ENCODE measurements around the gene BARD1.
"Not testable (repeated sequence)": the region's sequence is repeated elsewhere in the genome, so short reads cannot be mapped to it uniquely, and the experiment has no call there.

Gene BARD1

DNA sequence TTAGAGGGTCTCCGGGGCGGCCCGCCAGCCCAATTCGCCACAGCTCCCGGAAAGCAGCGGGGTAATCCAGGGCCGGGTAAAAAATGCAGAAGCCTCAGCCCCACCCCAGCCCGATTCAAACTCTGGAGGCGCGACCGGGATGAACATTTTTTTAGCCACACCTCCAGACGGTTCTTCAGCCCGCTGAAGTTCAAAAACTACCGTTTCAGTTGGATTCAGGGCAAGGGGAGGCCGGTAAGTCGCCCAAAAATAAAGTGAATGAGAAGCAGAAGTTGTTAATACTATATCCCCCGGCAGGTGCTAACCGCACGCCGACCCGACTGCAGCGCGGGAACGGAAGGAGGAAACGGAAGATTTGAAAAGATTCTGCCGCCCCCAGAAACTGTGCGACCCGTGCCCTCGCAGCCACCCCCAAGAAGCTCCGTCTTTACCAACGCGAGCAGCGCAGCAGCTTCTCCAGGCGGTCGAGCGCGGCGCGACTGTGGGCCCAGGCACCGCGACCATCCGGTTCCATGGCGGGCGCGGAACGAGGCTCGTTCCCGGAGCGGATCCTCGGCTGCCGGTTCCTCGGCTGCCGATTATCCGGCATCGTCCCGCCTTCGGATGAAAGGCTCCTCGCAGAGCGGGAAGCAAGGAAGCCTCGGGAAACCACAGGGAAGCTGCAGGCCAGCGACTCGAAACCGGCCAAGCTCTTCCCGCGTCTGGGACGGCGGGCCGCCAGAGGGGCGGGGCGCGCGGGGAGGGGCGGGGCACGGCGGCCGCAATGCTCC is at the start of gene BARD1:
Gene BARD1 (minus strand): TSS at position 703 of the 770 bp plus-strand sequence. CDS start 114 bp downstream, at position 589.
- DNase-seq (ENCODE audit: low spot score), result peak; percentile 78

DNA sequence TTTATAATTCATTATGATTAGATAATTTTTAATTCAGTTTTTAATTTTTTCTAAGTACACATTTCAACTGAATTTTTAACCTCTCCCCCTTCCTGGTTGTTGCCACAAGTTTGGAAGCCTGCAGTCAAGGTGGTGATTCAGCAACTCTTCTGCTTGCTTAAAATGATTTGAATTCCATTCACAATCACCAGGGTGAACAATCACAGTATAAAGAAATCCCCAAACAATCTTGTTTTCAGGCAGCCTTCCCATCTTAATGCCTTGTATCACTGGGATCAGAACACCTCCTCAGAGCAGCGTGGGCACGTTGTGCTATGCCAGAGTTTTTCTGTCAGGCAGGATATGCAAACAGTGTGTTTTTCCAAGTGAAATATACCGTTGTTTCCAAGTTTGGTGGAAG is 46.7 kb upstream of the BARD1 start:
- DNase-seq (ENCODE audit: low spot score), result peak; percentile 54

DNA sequence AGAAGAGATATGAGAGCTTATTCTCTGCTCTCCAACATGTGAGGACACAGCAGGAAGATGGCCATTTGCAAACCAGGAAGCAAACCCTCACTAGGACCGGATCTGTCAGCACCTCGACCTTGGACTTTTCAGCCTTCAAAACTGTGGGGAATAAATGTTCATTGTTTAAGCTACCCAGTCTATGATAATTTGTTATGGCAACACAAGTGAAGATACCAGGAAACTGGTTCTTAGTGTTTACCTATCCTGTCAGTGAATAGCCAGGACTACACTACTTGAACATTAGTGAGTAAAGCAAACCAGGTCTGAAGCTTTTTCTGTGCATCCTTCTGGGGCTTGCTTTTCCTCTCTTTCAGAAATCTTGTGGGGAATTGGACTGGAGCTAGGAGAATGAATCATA is 44.4 kb upstream of the BARD1 start:
- no peak for DNase-seq (ENCODE audit: low spot score)

DNA sequence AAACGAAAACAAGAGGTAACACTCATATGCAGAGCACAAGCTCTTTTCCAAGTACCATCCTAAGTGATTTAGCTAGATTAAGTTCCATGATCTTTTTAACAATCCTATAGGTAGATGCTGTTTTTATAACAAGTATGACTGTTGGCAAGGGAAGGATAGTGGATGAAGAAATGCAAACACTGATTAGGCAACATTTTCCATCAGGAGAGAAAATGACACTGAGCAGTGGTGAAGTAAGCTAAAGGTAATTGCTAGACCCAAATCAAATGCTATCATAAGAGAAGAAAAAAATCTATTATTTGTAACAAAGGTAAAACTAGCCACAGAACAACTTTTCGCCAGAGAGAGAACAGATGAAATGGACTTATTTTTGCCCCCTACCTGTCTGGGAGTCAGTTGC is 34.3 kb upstream of the BARD1 start:
- no peak for DNase-seq (ENCODE audit: low spot score)

DNA sequence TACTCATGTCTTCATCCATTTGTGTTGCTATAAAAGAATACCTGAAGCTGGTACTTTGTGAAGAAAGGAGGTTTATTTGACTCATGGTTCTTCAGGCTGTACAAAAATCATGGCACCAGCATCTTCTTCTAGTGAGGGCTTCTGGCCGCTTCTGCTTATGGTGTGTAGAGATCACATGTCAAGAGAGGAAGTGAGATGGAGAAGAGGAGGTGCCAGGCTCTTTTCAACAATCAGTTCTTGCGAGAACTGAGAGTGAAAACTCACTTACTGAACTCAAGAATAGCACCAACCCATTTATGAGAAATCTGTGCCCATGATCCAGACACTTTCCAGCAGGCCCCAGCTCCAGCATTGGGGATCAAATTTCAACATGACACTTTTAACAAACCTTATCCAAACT is 30.0 kb upstream of the BARD1 start:
- no peak for DNase-seq (ENCODE audit: low spot score)

DNA sequence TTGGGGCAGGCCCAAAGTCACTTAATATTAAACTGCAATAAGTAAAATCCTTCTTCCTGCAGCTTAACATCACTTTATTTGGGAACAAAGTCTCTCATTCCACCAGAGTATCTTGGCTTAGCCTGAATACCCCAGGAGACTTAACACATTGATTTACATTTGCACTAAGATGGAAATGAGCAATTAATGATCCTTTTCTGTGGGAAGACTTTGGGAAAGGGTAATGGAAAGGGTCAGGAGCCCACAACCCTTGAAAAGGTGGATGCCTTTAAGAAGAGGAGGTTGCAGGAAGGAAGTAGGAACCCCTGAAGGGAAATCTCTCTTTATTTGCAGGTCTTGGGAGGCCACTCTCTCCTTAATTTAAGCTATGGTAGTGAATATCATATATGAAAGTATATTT is 28.0 kb upstream of the BARD1 start:
- DNase-seq (ENCODE audit: low spot score), result no peak

DNA sequence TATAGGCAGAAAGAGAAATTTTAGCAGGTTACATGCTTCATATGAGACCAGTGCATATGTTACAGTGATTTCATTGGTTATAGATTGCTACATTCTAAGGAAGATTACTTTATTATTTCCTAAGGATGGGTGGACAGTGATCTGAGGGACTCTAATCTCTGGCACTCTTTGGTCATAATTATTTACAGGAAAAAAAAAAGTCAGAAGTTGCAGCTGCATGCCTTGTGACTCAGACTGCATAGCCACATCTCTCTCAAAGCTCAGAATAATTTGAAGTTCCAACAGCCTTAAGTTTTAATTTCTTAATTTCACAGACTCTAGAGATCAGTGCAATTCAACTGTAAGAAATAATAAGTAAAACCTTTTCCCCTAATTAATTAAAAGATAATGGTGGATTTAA is 27.1 kb upstream of the BARD1 start:
- peak; percentile 29 for DNase-seq (ENCODE audit: low spot score)

DNA sequence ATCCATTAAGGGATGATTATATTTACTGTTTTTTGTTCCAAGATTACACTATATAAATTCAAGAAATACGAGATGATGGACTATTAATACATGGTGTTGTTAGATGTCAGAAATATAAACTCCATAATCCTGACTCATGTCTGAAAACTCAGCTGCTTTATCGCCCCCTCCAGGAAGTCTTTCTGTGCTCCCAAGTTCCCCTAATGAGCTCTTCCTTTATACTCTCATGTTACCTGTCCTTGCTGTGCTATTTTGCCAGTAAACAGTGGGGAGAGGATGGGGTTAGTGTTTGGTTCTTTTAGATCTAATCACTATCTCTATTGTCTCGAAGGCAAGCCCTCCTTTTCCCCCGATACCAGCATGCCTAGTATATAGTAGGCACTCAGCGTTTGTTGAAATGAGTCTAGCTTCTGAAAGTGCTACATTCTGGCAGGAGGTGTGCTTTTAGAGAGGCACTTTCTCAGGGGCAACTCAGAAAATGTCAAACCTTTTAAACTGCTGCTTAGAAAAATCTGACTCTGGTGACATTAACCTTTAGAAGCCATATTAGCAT is 21.4 kb upstream of the BARD1 start:
- DNase-seq (ENCODE audit: low spot score), result peak; percentile 17

DNA sequence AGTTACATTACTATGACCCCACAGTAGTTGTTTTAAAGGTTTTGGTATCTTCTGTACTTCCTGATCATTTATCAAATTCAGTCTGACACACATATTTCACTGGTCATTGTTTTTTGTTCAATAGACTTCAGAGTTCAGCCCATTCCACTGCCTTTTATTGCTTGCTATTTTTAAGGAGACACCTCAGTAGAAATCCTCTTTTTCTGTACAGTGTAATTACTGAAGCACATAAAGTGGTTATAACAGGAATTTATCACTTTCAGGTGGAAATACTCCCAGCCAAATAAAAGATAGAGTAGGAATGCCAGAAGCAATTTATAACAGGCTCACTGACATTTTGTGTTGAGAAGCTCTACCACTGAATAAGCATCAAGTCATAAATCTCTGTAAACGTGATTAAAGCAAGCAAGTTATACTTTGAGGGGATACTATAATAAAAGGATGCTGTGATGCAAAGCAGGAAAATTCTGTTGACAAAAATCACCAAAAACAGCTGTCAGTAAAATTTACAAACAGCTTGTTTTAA is 6.6 kb upstream of the BARD1 start:
- DNase-seq (ENCODE audit: low spot score), result no peak

DNA sequence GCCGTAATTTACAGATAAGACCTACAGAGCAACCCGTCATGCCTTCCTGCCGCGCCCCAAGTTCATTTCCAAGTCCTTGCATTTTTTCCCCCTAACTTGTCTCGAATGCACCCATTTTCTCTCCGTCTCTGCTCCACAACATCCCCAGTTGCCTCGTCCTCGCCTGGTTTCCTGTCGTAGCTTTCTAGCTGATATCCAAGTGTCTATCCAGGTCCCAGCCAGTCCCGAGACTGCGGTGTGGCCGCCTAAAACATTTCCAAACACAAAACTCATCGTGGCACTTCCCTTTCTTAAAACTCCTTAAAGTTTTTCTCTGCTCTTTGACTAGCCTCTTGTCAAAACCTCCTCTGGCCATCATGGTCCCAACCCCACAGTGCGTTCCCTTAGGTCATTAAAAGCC is 1.2 kb upstream of the BARD1 start:
- peak; percentile 7 for DNase-seq (ENCODE audit: low spot score)

DNA sequence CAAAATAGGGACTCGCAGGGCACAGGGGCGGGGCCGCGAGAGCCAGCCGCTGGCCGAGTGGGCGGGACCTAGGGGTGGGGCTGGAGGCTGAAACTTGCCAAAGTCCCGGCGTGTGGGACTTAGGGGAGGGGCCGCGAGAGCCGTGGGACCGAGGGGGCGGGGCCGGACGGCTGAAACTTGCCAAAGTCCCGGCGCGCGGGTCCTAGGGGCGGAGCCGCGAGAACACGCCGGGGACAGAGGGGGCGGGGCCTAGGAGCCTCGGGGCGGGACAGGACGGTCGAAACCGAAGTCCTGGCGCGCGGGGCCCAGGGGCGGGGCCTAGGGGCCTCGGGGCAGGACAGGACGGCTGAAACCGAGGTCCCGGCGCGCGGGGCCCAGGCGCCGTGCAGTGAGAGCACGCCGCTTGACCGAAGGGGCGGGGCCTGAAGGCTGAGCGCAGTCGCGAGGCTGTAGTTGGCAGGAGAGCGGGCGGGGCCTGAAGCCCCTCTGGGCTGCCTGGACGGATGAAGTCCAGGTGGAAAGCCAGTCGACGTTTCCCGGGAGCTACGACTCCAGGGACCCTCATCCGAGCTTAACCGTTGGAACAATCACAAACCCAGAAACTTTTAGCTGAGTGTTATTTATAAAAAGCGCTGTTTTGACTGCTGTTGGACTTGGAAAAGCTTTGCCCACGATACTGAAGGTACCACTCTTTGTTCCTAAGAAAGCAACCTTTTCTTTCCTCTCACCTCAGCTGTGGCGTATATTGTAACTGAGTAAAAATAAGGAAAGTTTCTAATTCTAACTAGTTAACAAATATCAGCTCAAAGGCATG is 475 bp upstream of the BARD1 start:
- peak; percentile 99 for DNase-seq (ENCODE audit: low spot score)

DNA sequence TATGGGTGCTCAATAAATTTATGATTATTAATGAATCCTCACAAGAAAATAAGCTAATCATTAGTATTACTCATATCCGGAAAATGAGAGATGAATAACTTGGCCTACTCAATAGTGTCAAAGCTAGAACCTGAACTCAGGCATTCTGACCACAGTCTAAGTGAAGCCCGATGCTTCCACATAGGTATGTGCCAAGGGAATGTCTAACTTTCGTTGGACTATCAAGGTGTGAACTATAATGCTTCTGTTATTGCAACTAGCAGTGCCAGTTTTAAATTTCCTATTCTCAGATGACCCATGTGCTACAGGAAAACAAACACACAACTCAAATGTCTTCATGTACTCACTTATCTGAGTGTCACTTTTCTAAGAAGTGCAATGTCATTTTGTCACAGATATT is 1.8 kb downstream of the BARD1 start:
- DNase-seq (ENCODE audit: low spot score), result peak; percentile 10

DNA sequence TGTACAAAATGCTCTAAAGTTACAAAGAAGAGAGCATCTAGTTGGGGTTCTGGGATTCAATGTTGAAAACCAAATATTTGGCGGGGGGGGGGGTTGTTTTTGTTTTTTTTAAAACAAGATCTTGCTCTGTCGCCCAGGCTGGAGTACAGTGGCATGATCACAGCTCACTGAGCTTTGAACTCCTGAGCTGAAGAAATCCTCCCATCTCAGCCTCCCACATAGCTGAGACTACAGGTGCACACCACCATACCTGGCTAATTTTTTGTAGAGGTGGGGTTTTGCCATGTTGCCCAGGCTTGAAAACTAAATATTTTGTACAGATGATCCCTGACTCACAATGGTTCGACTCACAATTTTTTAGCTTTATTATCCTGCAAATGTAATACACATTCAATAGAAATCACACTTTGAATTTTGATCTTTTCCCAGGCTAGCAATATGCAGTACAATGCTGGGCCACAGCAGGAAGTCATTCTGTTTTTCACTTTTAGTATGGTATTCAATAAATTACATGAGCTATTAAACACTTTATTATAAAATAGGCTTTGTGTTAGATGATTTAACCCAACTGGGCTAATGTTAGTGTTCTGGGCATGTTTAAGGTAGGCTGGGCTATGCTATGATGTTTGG is 7.6 kb downstream of the BARD1 start:
- DNase-seq (ENCODE audit: low spot score), result no peak

DNA sequence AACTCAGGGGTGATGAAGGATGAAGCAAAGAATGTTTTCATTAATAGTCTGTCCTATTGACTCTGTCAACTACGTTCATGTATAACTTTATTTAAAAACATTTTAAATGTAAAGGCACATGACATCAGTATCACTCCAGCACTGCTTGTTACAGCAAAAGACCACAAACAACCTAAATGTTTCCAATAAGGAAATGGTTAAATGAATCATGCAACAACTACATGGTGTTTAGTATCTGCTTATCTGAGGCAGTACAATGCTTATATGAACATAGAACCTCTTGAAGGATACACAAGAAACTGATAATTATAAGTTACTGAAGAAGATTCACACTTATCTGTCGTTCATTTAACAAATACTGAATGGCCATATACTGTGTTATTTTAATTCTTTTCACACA is 8.4 kb downstream of the BARD1 start:
- DNase-seq (ENCODE audit: low spot score), result no peak

DNA sequence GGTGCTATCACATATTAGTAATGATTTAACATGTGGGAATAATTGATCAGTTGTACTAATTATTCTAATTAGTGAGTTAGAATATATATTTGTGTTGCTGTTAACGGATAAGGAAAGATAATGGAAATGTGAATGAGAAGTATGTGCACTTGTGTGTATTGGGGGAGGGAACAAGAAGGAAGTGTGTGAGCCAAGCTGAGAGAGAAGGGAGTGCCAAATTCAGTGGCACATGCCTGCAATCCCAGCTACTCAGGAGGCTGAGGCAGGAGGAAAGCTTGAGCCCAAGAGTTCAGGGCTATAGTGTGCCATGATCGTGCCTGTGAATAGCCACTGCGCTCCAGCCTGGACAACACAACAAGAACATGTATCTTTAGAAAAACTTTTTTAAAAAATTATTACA is 9.3 kb downstream of the BARD1 start:
- DNase-seq (ENCODE audit: low spot score), result no peak

DNA sequence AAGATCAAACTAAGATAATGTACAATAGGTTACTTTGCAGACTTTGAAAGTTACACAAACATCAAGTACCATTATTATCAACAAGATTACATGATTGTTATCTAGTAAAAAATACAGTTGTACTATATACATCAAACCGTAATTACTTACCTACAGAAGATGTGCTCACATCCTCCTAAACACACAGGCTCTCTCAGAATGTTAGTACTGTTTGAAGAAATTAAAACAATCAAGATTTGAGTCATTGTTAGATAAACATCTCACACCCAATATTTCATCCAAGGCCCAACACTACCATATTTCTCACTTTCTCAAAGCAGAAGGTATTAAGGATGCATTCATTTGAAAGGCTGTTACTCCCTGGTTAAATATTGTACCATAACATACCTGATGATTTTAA is 12.6 kb downstream of the BARD1 start:
- no peak for DNase-seq (ENCODE audit: low spot score)

DNA sequence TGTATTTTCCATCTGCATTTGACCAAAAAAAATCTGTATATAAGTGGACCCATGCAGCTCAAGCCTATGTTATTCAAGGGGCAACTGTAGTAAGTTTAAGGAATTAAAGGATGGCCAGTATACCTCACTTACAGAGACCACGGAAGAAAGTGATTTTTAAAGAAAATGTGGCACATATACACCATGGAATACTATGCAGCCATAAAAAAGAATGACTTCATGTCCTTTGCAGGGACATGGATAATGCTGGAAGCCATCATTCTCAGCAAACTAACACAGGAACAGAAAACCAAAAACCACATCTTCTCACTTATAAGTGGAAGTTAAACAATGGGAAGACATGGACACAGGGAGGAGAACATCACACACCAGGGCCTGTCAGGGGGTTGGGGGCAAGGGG is 26.3 kb downstream of the BARD1 start:
- DNase-seq (ENCODE audit: low spot score), result not testable (repeated sequence)

DNA sequence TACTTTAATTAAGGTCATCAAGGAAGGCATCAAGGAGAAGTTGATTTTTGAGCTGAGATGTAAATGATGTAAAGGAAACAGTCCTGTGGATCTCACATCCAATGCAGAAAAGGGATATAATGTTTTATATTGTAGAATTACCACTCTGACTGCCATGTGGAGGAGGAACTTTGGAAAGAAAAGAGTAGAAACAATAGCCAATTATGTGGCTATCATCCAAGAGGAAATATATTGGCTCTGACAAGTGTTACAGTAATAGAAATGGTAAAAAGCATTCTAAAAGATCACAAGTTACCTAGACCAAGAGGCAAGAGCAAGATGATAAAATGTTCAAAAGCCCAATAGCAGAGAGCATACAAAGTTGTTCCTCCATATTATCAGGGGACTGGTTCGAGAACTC is 26.8 kb downstream of the BARD1 start:
- no peak for DNase-seq (ENCODE audit: low spot score)

DNA sequence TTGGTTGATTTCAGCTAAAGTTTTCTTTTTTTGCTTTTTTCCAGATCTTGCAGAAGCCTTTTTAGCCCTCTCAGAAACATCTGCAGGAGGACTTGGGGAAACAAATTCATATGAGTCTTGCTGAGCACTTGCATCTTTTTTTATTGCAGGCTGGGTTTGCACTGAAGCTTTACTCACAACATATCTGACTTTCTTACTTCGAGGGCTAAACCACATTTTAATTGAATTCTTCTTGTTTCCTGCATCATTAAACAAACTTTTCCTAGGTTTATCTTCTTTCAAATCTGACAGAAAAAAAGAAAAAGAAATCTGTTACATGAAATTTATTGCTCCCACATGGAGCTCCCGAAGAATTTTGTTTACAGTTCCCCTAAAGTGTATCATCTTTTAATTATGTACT is 28.3 kb downstream of the BARD1 start:
- no peak for DNase-seq (ENCODE audit: low spot score)

DNA sequence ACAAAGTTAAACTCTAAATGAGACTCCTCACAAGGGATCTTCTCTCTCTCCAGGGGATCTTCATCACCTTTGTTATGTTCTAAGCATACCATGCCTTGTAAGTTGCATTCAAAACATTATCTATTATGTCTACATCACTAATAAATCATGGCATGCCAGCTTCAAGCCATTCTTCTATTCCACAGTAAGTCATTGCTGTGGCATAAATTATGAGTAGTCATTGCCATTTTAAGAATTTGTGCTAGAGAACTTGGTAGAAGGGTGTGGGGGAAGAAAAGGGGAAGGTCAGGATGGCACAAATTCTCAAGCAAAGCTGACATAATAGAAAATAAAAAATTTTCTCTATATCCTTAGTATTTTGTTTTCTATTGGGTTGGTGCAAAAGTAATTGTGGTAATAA is 33.5 kb downstream of the BARD1 start:
- no peak for DNase-seq (ENCODE audit: low spot score)

DNA sequence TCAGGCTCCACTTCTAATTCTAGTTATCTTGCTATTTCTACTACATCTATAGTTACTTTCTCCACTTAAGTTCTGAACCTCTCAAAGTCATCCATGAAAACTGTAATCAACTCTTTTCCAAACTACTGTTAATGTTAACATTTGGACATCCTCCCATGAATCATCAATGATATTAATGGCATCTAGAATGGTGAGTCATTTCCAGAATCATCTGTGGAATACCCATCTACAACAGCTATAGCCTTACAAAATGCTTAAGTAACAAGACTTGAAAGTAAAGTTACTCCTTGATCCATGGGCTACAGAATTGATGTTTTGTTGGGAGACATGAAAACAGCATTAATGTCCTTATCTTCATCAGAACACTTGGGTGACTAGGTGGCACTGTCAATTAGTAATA is 35.4 kb downstream of the BARD1 start:
- DNase-seq (ENCODE audit: low spot score), result no peak

DNA sequence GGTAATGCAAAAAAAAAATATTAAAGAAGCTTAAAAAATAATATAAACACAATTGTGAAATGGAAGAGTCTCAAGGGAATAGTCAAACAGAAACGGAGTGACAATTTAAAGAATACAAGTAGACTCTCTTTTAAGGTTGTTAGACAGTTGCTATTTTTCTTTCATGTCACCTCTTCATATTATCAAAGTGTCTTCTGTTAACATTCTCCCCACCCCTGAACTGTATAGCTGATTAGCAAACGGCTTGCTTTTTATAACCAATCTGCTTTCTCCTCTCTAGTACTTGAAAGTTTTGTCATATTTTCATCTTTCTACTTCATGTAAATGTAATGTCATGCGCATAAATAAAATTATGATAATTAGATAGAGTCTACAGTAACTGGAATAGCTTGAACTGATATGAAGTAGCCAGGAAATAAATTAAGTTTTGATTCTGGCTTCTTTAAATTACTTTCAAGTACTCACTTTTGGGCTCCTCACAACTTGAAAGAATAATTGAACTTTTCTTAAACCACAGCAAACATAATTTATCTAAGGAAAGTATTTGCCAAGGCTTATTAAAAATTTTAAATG is 37.0 kb downstream of the BARD1 start:
- DNase-seq (ENCODE audit: low spot score), result no peak
